Ishikawa (cell line): Measurements from ENCODE around the gene ANKRD35.

Source experiments
- CREB1 ChIP-seq: IDR thresholded peaks from 2 replicates; pipeline ENCODE4 v1.6.1; 2012; ENCODE audit warnings: low read depth
- EGR1 ChIP-seq: IDR thresholded peaks from 2 replicates; pipeline ENCODE4 v1.6.1; 2012
- EP300 ChIP-seq: IDR thresholded peaks from 2 replicates; pipeline ENCODE4 v1.6.1; 2012; ENCODE audit warnings: borderline replicate concordance
- NFIC ChIP-seq: IDR thresholded peaks from 2 replicates; pipeline ENCODE4 v1.6.1; 2012
- RAD21 ChIP-seq: IDR thresholded peaks from 2 replicates; pipeline ENCODE4 v1.6.1; 2012; ENCODE audit warnings: low read depth
- TAF1 ChIP-seq: IDR thresholded peaks from 2 replicates; pipeline ENCODE4 v1.6.1; 2012; ENCODE audit warnings: low read depth, mild to moderate bottlenecking
- YY1 ChIP-seq: IDR thresholded peaks from 2 replicates; pipeline ENCODE4 v1.6.1; 2012; ENCODE audit warnings: low read depth
- TF ChIP-seq, protein P1 (sequence below): IDR thresholded peaks from 2 replicates; pipeline ENCODE4 v1.6.1; 2012; ENCODE audit warnings: low read depth, mild to moderate bottlenecking
- TF ChIP-seq, protein P2 (sequence below): IDR thresholded peaks from 2 replicates; pipeline ENCODE4 v1.6.1; 2012

DNA sequence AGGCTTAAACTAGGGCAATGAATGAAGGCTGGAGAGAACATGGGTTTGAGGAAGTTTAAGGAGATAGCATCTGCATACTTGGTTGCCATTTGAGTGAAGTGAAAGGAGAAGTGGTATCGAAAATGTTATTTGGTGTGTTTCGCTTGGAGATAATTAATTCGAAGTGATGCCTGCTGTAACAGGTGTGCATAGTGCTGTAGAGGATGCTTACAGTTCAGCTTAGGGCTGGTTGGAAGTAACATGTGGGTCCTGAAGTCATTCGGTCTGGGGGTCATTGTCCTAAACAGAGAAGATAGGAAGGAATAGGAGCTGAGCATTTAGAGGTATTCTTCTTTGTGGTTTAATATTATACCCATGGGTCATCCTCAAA, 40.5 kb downstream of the ANKRD35 start:
- TF ChIP-seq EP300 (no peak), TAF1 (no peak), RAD21 (no peak), NFIC (no peak), YY1 (no peak), EGR1 (no peak), CREB1 (no peak)
- TF ChIP-seq, protein P1, sequence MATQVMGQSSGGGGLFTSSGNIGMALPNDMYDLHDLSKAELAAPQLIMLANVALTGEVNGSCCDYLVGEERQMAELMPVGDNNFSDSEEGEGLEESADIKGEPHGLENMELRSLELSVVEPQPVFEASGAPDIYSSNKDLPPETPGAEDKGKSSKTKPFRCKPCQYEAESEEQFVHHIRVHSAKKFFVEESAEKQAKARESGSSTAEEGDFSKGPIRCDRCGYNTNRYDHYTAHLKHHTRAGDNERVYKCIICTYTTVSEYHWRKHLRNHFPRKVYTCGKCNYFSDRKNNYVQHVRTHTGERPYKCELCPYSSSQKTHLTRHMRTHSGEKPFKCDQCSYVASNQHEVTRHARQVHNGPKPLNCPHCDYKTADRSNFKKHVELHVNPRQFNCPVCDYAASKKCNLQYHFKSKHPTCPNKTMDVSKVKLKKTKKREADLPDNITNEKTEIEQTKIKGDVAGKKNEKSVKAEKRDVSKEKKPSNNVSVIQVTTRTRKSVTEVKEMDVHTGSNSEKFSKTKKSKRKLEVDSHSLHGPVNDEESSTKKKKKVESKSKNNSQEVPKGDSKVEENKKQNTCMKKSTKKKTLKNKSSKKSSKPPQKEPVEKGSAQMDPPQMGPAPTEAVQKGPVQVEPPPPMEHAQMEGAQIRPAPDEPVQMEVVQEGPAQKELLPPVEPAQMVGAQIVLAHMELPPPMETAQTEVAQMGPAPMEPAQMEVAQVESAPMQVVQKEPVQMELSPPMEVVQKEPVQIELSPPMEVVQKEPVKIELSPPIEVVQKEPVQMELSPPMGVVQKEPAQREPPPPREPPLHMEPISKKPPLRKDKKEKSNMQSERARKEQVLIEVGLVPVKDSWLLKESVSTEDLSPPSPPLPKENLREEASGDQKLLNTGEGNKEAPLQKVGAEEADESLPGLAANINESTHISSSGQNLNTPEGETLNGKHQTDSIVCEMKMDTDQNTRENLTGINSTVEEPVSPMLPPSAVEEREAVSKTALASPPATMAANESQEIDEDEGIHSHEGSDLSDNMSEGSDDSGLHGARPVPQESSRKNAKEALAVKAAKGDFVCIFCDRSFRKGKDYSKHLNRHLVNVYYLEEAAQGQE: no peak
- TF ChIP-seq, protein P2, sequence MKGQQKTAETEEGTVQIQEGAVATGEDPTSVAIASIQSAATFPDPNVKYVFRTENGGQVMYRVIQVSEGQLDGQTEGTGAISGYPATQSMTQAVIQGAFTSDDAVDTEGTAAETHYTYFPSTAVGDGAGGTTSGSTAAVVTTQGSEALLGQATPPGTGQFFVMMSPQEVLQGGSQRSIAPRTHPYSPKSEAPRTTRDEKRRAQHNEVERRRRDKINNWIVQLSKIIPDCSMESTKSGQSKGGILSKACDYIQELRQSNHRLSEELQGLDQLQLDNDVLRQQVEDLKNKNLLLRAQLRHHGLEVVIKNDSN: no peak
